SK-N-MC (cell line): ENCODE data around the gene GABRB3.

Experiments used
- DNase-seq: peaks from one replicate; pipeline ENCODE4 v3.0.0-alpha.2; 2011; ENCODE audit warnings: low read depth, low spot score
- H3K27ac ChIP-seq: fragments of 200-600 bp; sonication (generic); 2 replicates; pipeline ENCODE4 v1.5.1; 2016; ENCODE audit warnings: mixed run types
- H3K36me3 ChIP-seq: fragments of 200-600 bp; sonication (generic); 2 replicates; pipeline ENCODE4 v1.6.1; 2017; ENCODE audit warnings: antibody characterized with exemption, low read length, mixed read lengths; ENCODE audit not compliant: insufficient read depth
- H3K4me3 ChIP-seq: fragments of 200-600 bp; sonication (generic); 2 replicates; pipeline ENCODE4 v1.5.1; 2016
- H3K9ac ChIP-seq: fragments of 200-600 bp; sonication (generic); 2 replicates; pipeline ENCODE4 v1.8.0; 2017; ENCODE audit warnings: mixed run types, mixed read lengths; ENCODE audit not compliant: insufficient read length
- H3K9me3 ChIP-seq: fragments of 200-600 bp; sonication (generic); 2 replicates; pipeline ENCODE4 v1.6.1; 2017; ENCODE audit warnings: low read depth, mild to moderate bottlenecking, antibody characterized with exemption, low read length, moderate library complexity, mixed read lengths
- EZH2 ChIP-seq: fragments of 200-600 bp; sonication (generic); IDR thresholded peaks from one replicate; pipeline ENCODE4 v1.6.1; 2017; ENCODE audit warnings: antibody characterized with exemption
- FOXP2 ChIP-seq: optimal IDR thresholded peaks from 2 replicates; pipeline ENCODE3; 2011; ENCODE audit warnings: mild to moderate bottlenecking, moderate library complexity; ENCODE audit not compliant: insufficient read depth; ENCODE audit errors: extremely low read length, control extremely low read depth
- POLR2AphosphoS5 ChIP-seq: IDR thresholded peaks from 2 replicates; pipeline ENCODE4 v1.6.1; 2012; ENCODE audit warnings: mild to moderate bottlenecking, low read depth, low read length, borderline replicate concordance

GABRB3 gene

GRCh38 chr15:26635614-26636013 is 137.3 kb downstream of the GABRB3 start:
- TF ChIP-seq POLR2AphosphoS5 (no peak), FOXP2 (no peak), EZH2 (no peak)
- Histone ChIP-seq H3K27ac (no peak overlapping the region), H3K9me3 (no peaks in the 10 kb centered on the region), H3K36me3 (no peaks in the 10 kb centered on the region), H3K9ac (no peak overlapping the region), H3K4me3 (no peak overlapping the region)
- DNase-seq = no peak

GRCh38 chr15:26635105-26635504 is 137.8 kb downstream of the GABRB3 start:
- TF ChIP-seq POLR2AphosphoS5 (no peak), EZH2 (no peak), FOXP2 (no peak)

GRCh38 chr15:26634319-26634718 is 138.5 kb downstream of the GABRB3 start:
- Histone ChIP-seq H3K9ac (no peak overlapping the region), H3K4me3 (no peak overlapping the region), H3K9me3 (no peaks in the 10 kb centered on the region), H3K36me3 (no peaks in the 10 kb centered on the region), H3K27ac (no peak overlapping the region)
- DNase-seq = no peak
- TF ChIP-seq POLR2AphosphoS5 (no peak), FOXP2 (no peak), EZH2 (no peak)

More at GRCh38 chr15:26635105-26635504, 137.8 kb downstream of the GABRB3 start:
- H3K9me3 ChIP-seq = no peaks in the 10 kb centered on the region
- no peak overlapping the region for H3K27ac ChIP-seq
- H3K9ac ChIP-seq = no peak overlapping the region
- no peak for DNase-seq
- no peaks in the 10 kb centered on the region for H3K36me3 ChIP-seq
- H3K4me3 ChIP-seq = no peak overlapping the region

- H3K4me3 ChIP-seq = no peak overlapping the region
Measured at GRCh38 chr15:26632500-26632899, 140.4 kb downstream of the GABRB3 start.

GRCh38 chr15:26631894-26632293 is 141.0 kb downstream of the GABRB3 start:
- no peak for DNase-seq
- H3K4me3 ChIP-seq = no peak overlapping the region
- TF ChIP-seq POLR2AphosphoS5 = no peak
- TF ChIP-seq FOXP2 = no peak
- no peak for TF ChIP-seq EZH2

More at GRCh38 chr15:26632500-26632899, 140.4 kb downstream of the GABRB3 start:
- TF ChIP-seq FOXP2 = no peak
- TF ChIP-seq POLR2AphosphoS5 = no peak
- TF ChIP-seq EZH2 = no peak
- Histone ChIP-seq H3K27ac (no peak overlapping the region), H3K36me3 (no peaks in the 10 kb centered on the region), H3K9ac (no peak overlapping the region), H3K9me3 (no peaks in the 10 kb centered on the region)
- DNase-seq = no peak

GRCh38 chr15:26630857-26631256 is 142.0 kb downstream of the GABRB3 start:
- no peak overlapping the region for H3K9ac ChIP-seq
- no peak overlapping the region for H3K27ac ChIP-seq
- no peaks in the 10 kb centered on the region for H3K9me3 ChIP-seq
- no peak for DNase-seq
- H3K4me3 ChIP-seq = no peak overlapping the region
- TF ChIP-seq FOXP2 = no peak
- TF ChIP-seq EZH2 = no peak
- no peak for TF ChIP-seq POLR2AphosphoS5
- H3K36me3 ChIP-seq = no peaks in the 10 kb centered on the region

More at GRCh38 chr15:26631894-26632293, 141.0 kb downstream of the GABRB3 start:
- H3K27ac ChIP-seq = no peak overlapping the region
- no peak overlapping the region for H3K9ac ChIP-seq
- H3K9me3 ChIP-seq = no peaks in the 10 kb centered on the region
- no peaks in the 10 kb centered on the region for H3K36me3 ChIP-seq

- no peaks in the 10 kb centered on the region for H3K9me3 ChIP-seq
- no peak overlapping the region for H3K4me3 ChIP-seq
- TF ChIP-seq POLR2AphosphoS5 = no peak
- no peak for TF ChIP-seq EZH2
- TF ChIP-seq FOXP2 = no peak
- DNase-seq = no peak
- H3K27ac ChIP-seq = no peak overlapping the region
- H3K36me3 ChIP-seq = no peaks in the 10 kb centered on the region
- H3K9ac ChIP-seq = no peak overlapping the region
Measured at GRCh38 chr15:26628879-26629529, 143.9 kb downstream of the GABRB3 start.

GRCh38 chr15:26628071-26628470 is 144.8 kb downstream of the GABRB3 start:
- H3K4me3 ChIP-seq = no peak overlapping the region
- H3K9me3 ChIP-seq = no peaks in the 10 kb centered on the region
- no peaks in the 10 kb centered on the region for H3K36me3 ChIP-seq
- no peak for DNase-seq
- TF ChIP-seq POLR2AphosphoS5 (no peak), EZH2 (no peak), FOXP2 (no peak)
- no peak overlapping the region for H3K9ac ChIP-seq
- no peak overlapping the region for H3K27ac ChIP-seq

- H3K9me3 ChIP-seq = no peaks in the 10 kb centered on the region
- H3K4me3 ChIP-seq = no peak overlapping the region
- H3K27ac ChIP-seq = no peak overlapping the region
- no peaks in the 10 kb centered on the region for H3K36me3 ChIP-seq
- H3K9ac ChIP-seq = no peak overlapping the region
- TF ChIP-seq FOXP2 (no peak), POLR2AphosphoS5 (no peak), EZH2 (no peak)
- no peak for DNase-seq
Measured at GRCh38 chr15:26624128-26624527, 148.7 kb downstream of the GABRB3 start.
